Brain microvascular endothelial cell (primary cell): ENCODE data around the gene TBXAS1.

Experiments used
- DNase-seq: peaks from one replicate; pipeline ENCODE4 v3.0.0-alpha.2; 2020
- H3K27ac ChIP-seq: fragments of 250-450 bp; sonication (Bioruptor Pico); 2 replicates; pipeline ENCODE4 v1.5.1; 2020; ENCODE audit warnings: mild to moderate bottlenecking, moderate library complexity
- H3K27me3 ChIP-seq: fragments of 250-450 bp; sonication (Bioruptor Pico); replicated peaks from 2 replicates; pipeline ENCODE4 v1.5.1; 2020; ENCODE audit warnings: mild to moderate bottlenecking
- H3K36me3 ChIP-seq: fragments of 250-450 bp; sonication (Bioruptor Pico); replicated peaks from 2 replicates; pipeline ENCODE4 v1.5.1; 2020; ENCODE audit warnings: mild to moderate bottlenecking
- H3K4me3 ChIP-seq: 2 replicates; pipeline ENCODE4 v1.5.1; 2011; ENCODE audit warnings: low read depth, mild to moderate bottlenecking, control low read depth, low read length, moderate library complexity
- CTCF ChIP-seq: IDR thresholded peaks from 2 replicates; pipeline ENCODE4 v1.5.1; 2011; ENCODE audit warnings: low read depth, mild to moderate bottlenecking, moderate library complexity, low read length, control low read depth, inconsistent platforms; ENCODE audit errors: missing control alignments
- in situ Hi-C: cut with HindIII; loops from 2 replicates; pipeline ENCODE4 v1.10.0; 2017; ENCODE audit warnings: low sequenced_read_pairs, low pct_ligation_motif_present

The TBXAS1 gene

GRCh38 chr7:140033779-140034363 lies 204.8 kb downstream of the TBXAS1 start:
- H3K4me3 ChIP-seq = no peak overlapping the region
- peak overlapping the region; percentile 50 for H3K27ac ChIP-seq
- in situ Hi-C loops = no loop called here
- peaks cover 5% of the 10 kb centered on the region for H3K36me3 ChIP-seq
- H3K27me3 ChIP-seq = no peaks in the 10 kb centered on the region
- DNase-seq = peak; percentile 33
- TF ChIP-seq CTCF = no peak

- in situ Hi-C loops = no loop called here
- Histone ChIP-seq H3K27me3 (no peaks in the 10 kb centered on the region), H3K4me3 (no peak overlapping the region), H3K36me3 (peaks cover 5% of the 10 kb centered on the region), H3K27ac (no peak overlapping the region)
- DNase-seq = no peak
- no peak for TF ChIP-seq CTCF
Observed at GRCh38 chr7:140034421-140034820, 205.4 kb downstream of the TBXAS1 start.

GRCh38 chr7:140035400-140036223 lies 206.5 kb downstream of the TBXAS1 start:
- Histone ChIP-seq H3K36me3 (peaks cover 5% of the 10 kb centered on the region), H3K27me3 (no peaks in the 10 kb centered on the region), H3K27ac (no peak overlapping the region), H3K4me3 (no peak overlapping the region)
- in situ Hi-C loops = no loop called here
- TF ChIP-seq CTCF = no peak
- peak; percentile 53 for DNase-seq

- no peak overlapping the region for H3K4me3 ChIP-seq
- H3K27me3 ChIP-seq = no peaks in the 10 kb centered on the region
- no peak for DNase-seq
- in situ Hi-C loops = no loop called here
- peaks cover 5% of the 10 kb centered on the region for H3K36me3 ChIP-seq
- H3K27ac ChIP-seq = no peak overlapping the region
- TF ChIP-seq CTCF = no peak
Observed at GRCh38 chr7:140036224-140036962, 207.3 kb downstream of the TBXAS1 start.

GRCh38 chr7:140039066-140039465 lies 210.0 kb downstream of the TBXAS1 start:
- in situ Hi-C loops = no loop called here
- Histone ChIP-seq H3K36me3 (peaks cover 5% of the 10 kb centered on the region), H3K4me3 (no peak overlapping the region), H3K27me3 (no peaks in the 10 kb centered on the region), H3K27ac (no peak overlapping the region)
- TF ChIP-seq CTCF = no peak
- no peak for DNase-seq
